ENCODE measurements around the gene TNXB. TPM values are rescaled to one million over a fixed set of nuclear protein-coding genes. Genes with fewer than 3 reads are reported as not detected.

The TNXB gene
- total RNA-seq, 4 donors from 2014 or later: 223 to 525 (median 326) TPM

- Histone ChIP-seq H3K27me3 (no peaks in the 10 kb centered on the region), H3K27ac (replicated peaks in 1 of 4) (peak overlapping the region in 3 of 4 donors; percentile 85 to 94 (median 92)), H3K9me3 (no peaks in the 10 kb centered on the region), H3K4me3 (peak overlapping the region; percentile 80 to 92 (median 86)), H3K4me1 (peaks cover 29 to 48% (median 38%) of the 10 kb centered on the region in 4 donors), H3K36me3 (peaks cover 28 to 52% (median 46%) of the 10 kb centered on the region in 4 donors)
- intact Hi-C loops (cut with DNase I): no loop called here
- DNase-seq (ENCODE audit: extremely low spot score): no peak
- WGBS: 64% methylated on average over 8 of the region's 8 CpGs
- TF ChIP-seq, protein P1, sequence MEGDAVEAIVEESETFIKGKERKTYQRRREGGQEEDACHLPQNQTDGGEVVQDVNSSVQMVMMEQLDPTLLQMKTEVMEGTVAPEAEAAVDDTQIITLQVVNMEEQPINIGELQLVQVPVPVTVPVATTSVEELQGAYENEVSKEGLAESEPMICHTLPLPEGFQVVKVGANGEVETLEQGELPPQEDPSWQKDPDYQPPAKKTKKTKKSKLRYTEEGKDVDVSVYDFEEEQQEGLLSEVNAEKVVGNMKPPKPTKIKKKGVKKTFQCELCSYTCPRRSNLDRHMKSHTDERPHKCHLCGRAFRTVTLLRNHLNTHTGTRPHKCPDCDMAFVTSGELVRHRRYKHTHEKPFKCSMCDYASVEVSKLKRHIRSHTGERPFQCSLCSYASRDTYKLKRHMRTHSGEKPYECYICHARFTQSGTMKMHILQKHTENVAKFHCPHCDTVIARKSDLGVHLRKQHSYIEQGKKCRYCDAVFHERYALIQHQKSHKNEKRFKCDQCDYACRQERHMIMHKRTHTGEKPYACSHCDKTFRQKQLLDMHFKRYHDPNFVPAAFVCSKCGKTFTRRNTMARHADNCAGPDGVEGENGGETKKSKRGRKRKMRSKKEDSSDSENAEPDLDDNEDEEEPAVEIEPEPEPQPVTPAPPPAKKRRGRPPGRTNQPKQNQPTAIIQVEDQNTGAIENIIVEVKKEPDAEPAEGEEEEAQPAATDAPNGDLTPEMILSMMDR (IDR thresholded peaks at IDR 0.05): no peak
- no peak for TF ChIP-seq EP300 (IDR thresholded peaks at IDR 0.05)
- no peak for TF ChIP-seq POLR2AphosphoS5 (IDR thresholded peaks at IDR 0.05)
- TF ChIP-seq POLR2A (IDR thresholded peaks at IDR 0.05; ENCODE audit: low read depth): no peak
Observed at GRCh38 chr6:32126880-32127279, 17.7 kb upstream of the TNXB start.

DNA sequence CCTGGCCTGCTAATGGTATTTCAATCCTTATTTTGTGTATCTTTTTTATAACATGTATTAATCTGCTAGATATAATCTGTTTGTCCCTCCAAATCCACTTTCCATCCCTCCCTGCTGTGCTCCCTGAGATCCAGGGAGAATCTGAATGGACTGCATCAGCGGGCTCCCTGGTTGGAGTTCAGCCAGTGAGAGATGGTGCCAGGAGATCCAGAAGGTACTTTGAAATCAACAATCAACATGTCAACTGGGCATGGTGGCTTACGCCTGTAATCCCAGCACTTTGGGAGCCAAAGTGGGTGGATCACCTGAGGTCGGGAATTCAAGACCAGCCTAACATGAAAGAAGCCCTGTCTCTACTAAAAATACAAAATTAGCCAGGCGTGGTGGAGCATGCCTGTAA is 14.5 kb upstream of the TNXB start:
- no peak overlapping the region for H3K4me3 ChIP-seq
- no peak for DNase-seq (ENCODE audit: extremely low spot score)
- no peaks in the 10 kb centered on the region for H3K27me3 ChIP-seq
- no peak overlapping the region for H3K27ac ChIP-seq (replicated peaks in 1 of 4)
- peaks cover 44 to 83% (median 76%) of the 10 kb centered on the region in 4 donors for H3K36me3 ChIP-seq
- 92% methylated on average over 4 of the region's 4 CpGs for WGBS
- intact Hi-C loops (cut with DNase I): no loop called here
- H3K4me1 ChIP-seq: peaks cover 25 to 46% (median 34%) of the 10 kb centered on the region in 4 donors
- no peaks in the 10 kb centered on the region for H3K9me3 ChIP-seq
- no peak for TF ChIP-seq EP300 (IDR thresholded peaks at IDR 0.05)
- TF ChIP-seq, protein P1 (IDR thresholded peaks at IDR 0.05): no peak
- no peak for TF ChIP-seq POLR2A (IDR thresholded peaks at IDR 0.05; ENCODE audit: low read depth)
- no peak for TF ChIP-seq POLR2AphosphoS5 (IDR thresholded peaks at IDR 0.05)

DNA sequence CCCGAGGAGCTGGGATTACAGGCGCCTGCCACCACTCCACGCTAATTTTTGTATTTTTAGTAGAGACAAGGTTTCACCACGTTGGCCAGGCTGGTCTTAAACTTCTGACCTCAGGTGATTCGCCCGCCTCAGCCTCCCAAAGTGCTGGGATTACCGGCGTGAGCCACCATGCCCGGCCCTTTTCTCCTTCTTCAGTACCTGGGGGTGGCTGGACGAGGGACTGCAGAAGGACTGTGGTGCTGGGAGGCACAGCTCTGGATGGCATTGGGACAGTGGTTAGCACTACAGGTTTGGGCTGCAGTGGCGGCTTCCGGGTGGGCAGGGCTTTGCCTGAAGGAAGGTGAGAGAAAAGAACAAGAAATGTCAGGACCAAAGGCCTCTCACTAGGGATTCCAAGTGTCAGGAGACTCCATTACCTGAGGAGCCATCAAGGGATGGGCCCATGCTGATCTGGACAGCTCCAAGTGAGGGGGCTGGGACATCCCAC is 11.5 kb upstream of the TNXB start:
- H3K27ac ChIP-seq (replicated peaks in 1 of 4): no peak overlapping the region
- DNase-seq (ENCODE audit: extremely low spot score): no peak
- H3K4me1 ChIP-seq: peaks cover 11 to 24% (median 16%) of the 10 kb centered on the region in 4 donors
- peaks cover 63 to 99% (median 95%) of the 10 kb centered on the region in 4 donors for H3K36me3 ChIP-seq
- no peaks in the 10 kb centered on the region for H3K9me3 ChIP-seq
- WGBS: 94% methylated on average over 12 of the region's 12 CpGs
- no peak overlapping the region for H3K4me3 ChIP-seq
- TF ChIP-seq, protein P1 (IDR thresholded peaks at IDR 0.05): no peak
- no peak for TF ChIP-seq POLR2A (IDR thresholded peaks at IDR 0.05; ENCODE audit: low read depth)
- TF ChIP-seq EP300 (IDR thresholded peaks at IDR 0.05): no peak
- TF ChIP-seq POLR2AphosphoS5 (IDR thresholded peaks at IDR 0.05): no peak
- no peaks in the 10 kb centered on the region for H3K27me3 ChIP-seq
- intact Hi-C loops (cut with DNase I): no loop called here

- Histone ChIP-seq H3K9me3 (no peaks in the 10 kb centered on the region), H3K36me3 (peaks cover 50 to 92% (median 89%) of the 10 kb centered on the region in 4 donors), H3K4me1 (peaks cover 21 to 35% (median 28%) of the 10 kb centered on the region in 4 donors), H3K4me3 (no peak overlapping the region), H3K27me3 (no peaks in the 10 kb centered on the region), H3K27ac (replicated peaks in 1 of 4) (peak overlapping the region; percentile 52 to 68 (median 64))
- TF ChIP-seq EP300 (IDR thresholded peaks at IDR 0.05) (no peak), POLR2AphosphoS5 (IDR thresholded peaks at IDR 0.05) (peak; percentile 62 to 78), POLR2A (IDR thresholded peaks at IDR 0.05; ENCODE audit: low read depth) (no peak)
- TF ChIP-seq, protein P1 (IDR thresholded peaks at IDR 0.05): peak; percentile 96 to 97 (median 96)
- intact Hi-C loops (cut with DNase I): loop anchor here (2.0 kb wide), 1 partner anchor 36 kb away; the partner anchor contains the start of gene PPT2
- DNase-seq (ENCODE audit: extremely low spot score): no peak
- WGBS: 15% methylated on average over 17 of the region's 17 CpGs
Observed at GRCh38 chr6:32118782-32119628, 9.9 kb upstream of the TNXB start.

Measured in esophagus muscularis mucosa (tissue), 4 donors.